K562 (cell line): Measurements from ENCODE around the gene HAUS7. TPM values are rescaled to one million over a fixed set of nuclear protein-coding genes. Genes with fewer than 3 reads are reported as not detected.

Experiments used
- ATAC-seq: fragments of 200-7000 bp; cut with Tn5 transposase; 3 replicates; pipeline ENCODE4 v1.9.1; 2020; ENCODE audit warnings: moderate library complexity
- BruUV-seq: library from RNA; stranded (reverse); fragments of 400-500 nt; replicated peaks from 2 replicates; lab custom pipeline; 2021; lab: Mats Ljungman, UMichigan
- CTCF ChIA-PET: fragments of 300-600 bp; formaldehyde crosslinking; extraction: SDS; loops from one replicate; lab custom pipeline; 2021; ENCODE audit warnings: low intra/inter-chr PET ratio; lab: Yijun Ruan, JAX
- POLR2A ChIA-PET: fragments of 300-600, 350-650 bp; sonication (Branson Sonifier 250); formaldehyde crosslinking; extraction: SDS; loops from one replicate; lab custom pipeline; 2021; ENCODE audit warnings: antibody characterized with exemption, inconsistent platforms; lab: Yijun Ruan, JAX
- DNase-seq, 4 experiments: peaks; one replicate each; pipeline versions ENCODE4 v3.0.0 to v3.0.0-alpha.2; 2011 to 2018; ENCODE audit warnings: low spot score in 3 of 4, mixed read lengths in 3 of 4; ENCODE audit errors: extremely low read depth in 1 of 4
- FAIRE-seq: peaks from 2 replicates; lab custom pipeline; 2011; peaks lifted over from hg19 to GRCh38; lab: Jason Lieb, UNC
- H2AFZ ChIP-seq: 2 replicates; pipeline ENCODE4 v1.6.0; 2011; ENCODE audit warnings: low read depth, low read length, control low read depth, inconsistent platforms
- H3K27ac ChIP-seq: fragments of 200-600 bp; 3 replicates; pipeline ENCODE4 v1.8.0; 2011; ENCODE audit warnings: low read depth, mild to moderate bottlenecking, control low read depth, inconsistent platforms, low read length, moderate library complexity, mixed read lengths; ENCODE audit errors: extremely low read depth
- H3K27me3 ChIP-seq, 2 experiments: fragments of 300-600 bp in 1 of 2; 2 replicates in 1 of 2; 3 replicates in 1 of 2; pipeline versions ENCODE4 v1.6.0 to v1.8.0; 2011; ENCODE audit warnings: inconsistent platforms in 2 of 2, low read length in 2 of 2, mild to moderate bottlenecking in 1 of 2, mixed read lengths in 1 of 2, moderate library complexity in 1 of 2; ENCODE audit not compliant: control insufficient read depth in 2 of 2, insufficient read depth in 2 of 2
- H3K36me3 ChIP-seq: fragments of 300-600 bp; 3 replicates; pipeline ENCODE4 v1.8.0; 2011; ENCODE audit warnings: mild to moderate bottlenecking, low read length, inconsistent platforms; ENCODE audit not compliant: control insufficient read depth, insufficient read depth
- H3K4me1 ChIP-seq, 2 experiments: fragments of 200-600 bp in 1 of 2; replicated peaks in 1 of 2; 2 replicates in 1 of 2; 3 replicates in 1 of 2; pipeline versions ENCODE4 v1.5.1 to v1.8.0; 2011; ENCODE audit warnings: inconsistent platforms in 2 of 2, low read length in 2 of 2, mild to moderate bottlenecking in 1 of 2, mixed read lengths in 1 of 2, moderate library complexity in 1 of 2; ENCODE audit not compliant: control insufficient read depth in 2 of 2, insufficient read depth in 2 of 2
- H3K4me2 ChIP-seq: 2 replicates; pipeline ENCODE4 v1.6.1; 2011; ENCODE audit warnings: low read length, control low read depth, inconsistent platforms, mixed read lengths; ENCODE audit not compliant: insufficient read depth
- H3K4me3 ChIP-seq: fragments of 200-600 bp; sonication (generic), shearing (Covaris generic); 2 replicates; pipeline ENCODE4 v1.5.1; 2016; ENCODE audit warnings: control low read depth, inconsistent platforms
- H3K79me2 ChIP-seq: fragments of 200-600 bp; 3 replicates; pipeline ENCODE4 v1.8.0; 2011; ENCODE audit warnings: low read length, inconsistent platforms; ENCODE audit not compliant: control insufficient read depth, insufficient read depth
- H3K9ac ChIP-seq, 2 experiments: 2 replicates each; pipeline versions ENCODE4 v1.6.0 to v1.6.1; 2011; ENCODE audit warnings: low read depth in 2 of 2, low read length in 2 of 2, control low read depth in 1 of 2, inconsistent platforms in 1 of 2, mild to moderate bottlenecking in 1 of 2, mixed read lengths in 1 of 2; ENCODE audit not compliant: insufficient read depth in 1 of 2
- H3K9me1 ChIP-seq: one replicate; pipeline ENCODE4 v1.6.0; 2011; ENCODE audit warnings: inconsistent platforms, mild to moderate bottlenecking, low read length, moderate library complexity; ENCODE audit not compliant: control insufficient read depth, insufficient read depth
- H3K9me3 ChIP-seq: replicated peaks from 2 replicates; pipeline ENCODE4 v1.5.1; 2011; ENCODE audit warnings: low read depth, low read length, inconsistent platforms; ENCODE audit not compliant: control insufficient read depth, insufficient read depth
- H4K20me1 ChIP-seq: replicated peaks from 2 replicates; pipeline ENCODE4 v1.6.1; 2011; ENCODE audit warnings: low read length, inconsistent platforms, mixed read lengths; ENCODE audit not compliant: control insufficient read depth, insufficient read depth
- BRF1 ChIP-seq: IDR thresholded peaks from 3 replicates; pipeline ENCODE4 v1.6.1; 2011; ENCODE audit warnings: borderline replicate concordance, mild to moderate bottlenecking; ENCODE audit not compliant: insufficient read length; ENCODE audit errors: extremely low read depth
- MAFG ChIP-seq: fragments of 450-650 bp; conservative IDR thresholded peaks from 2 replicates; pipeline ENCODE4 v1.6.1; 2016; ENCODE audit warnings: missing genetic modification characterization, missing compliant biosample characterization
- PML ChIP-seq: IDR thresholded peaks from 2 replicates; pipeline ENCODE4 v1.6.1; 2012; ENCODE audit warnings: low read length, inconsistent platforms
- SIN3A ChIP-seq, 2 experiments: fragments of 150-350 bp in 1 of 2; IDR thresholded peaks; 2 replicates each; pipeline ENCODE4 v1.6.1; 2011 to 2016; ENCODE audit warnings: borderline replicate concordance in 2 of 2, low read depth in 2 of 2, low read length in 2 of 2, mild to moderate bottlenecking in 2 of 2, moderate library complexity in 2 of 2; ENCODE audit not compliant: control insufficient read depth in 1 of 2
- TEAD1 ChIP-seq, 2 experiments: fragments of 450-650 bp in 1 of 2; sonication (generic) in 1 of 2; formaldehyde crosslinking; IDR thresholded peaks; 2 replicates each; pipeline versions ENCODE4 v1.4.0 to v1.8.0; 2020 to 2022; ENCODE audit warnings: mild to moderate bottlenecking in 2 of 2, missing genetic modification reagents in 1 of 2
- ZNF436 ChIP-seq: fragments of 250-450, 450-650 bp; sonication (Bioruptor Pico); formaldehyde crosslinking; IDR thresholded peaks from 2 replicates; pipeline ENCODE4 v1.7.0; 2020; ENCODE audit warnings: mild to moderate bottlenecking
- WGBS: fragments of 100-300 bp; shearing (Covaris generic); methylation state at CpG from one replicate; pipeline ENCODE4 v1.1.6; 2016; ENCODE audit warnings: low coverage, mixed read lengths; ENCODE audit not compliant: insufficient coverage; ENCODE audit errors: missing lambda C conversion rate; 5-methylcytosine and 5-hydroxymethylcytosine counted together
- in situ Hi-C: fragments of 300-500 bp; cut with MboI; formaldehyde crosslinking; loops from 4 replicates; pipeline ENCODE4 v1.15.0; 2018; ENCODE audit warnings: inconsistent platforms, mixed read lengths
- intact Hi-C: fragments of 100-400 bp; cut with micrococcal nuclease; formaldehyde crosslinking; loops from 2 replicates; pipeline ENCODE4 v1.14.2; 2022
- polyA plus RNA-seq, 8 experiments: library from polyadenylated mRNA; depleted of rRNA in 4 of 8; stranded (reverse) in 5 of 8; unstranded in 3 of 8; fragments of >200 nt; fragmentation: Nextera tagmentation in 2 of 8; fragmentation: Illumina TruSeq in 1 of 8; extraction: Ambion mirVana in 2 of 8; extraction: Trizol in 1 of 8; gene quantifications; 2 replicates each; pipeline versions ENCODE4 v1.2.1 to v1.2.3, GENCODE V29; 2011 to 2014; ENCODE audit warnings: inconsistent platforms in 1 of 8, missing spikeins in 1 of 8
- total RNA-seq, 7 experiments: library from RNA; depleted of rRNA in 6 of 7; stranded (reverse); fragments of >200 nt in 6 of 7; fragmentation: Illumina TruSeq in 2 of 7; extraction: Trizol in 2 of 7; gene quantifications; 2 replicates each; pipeline versions ENCODE4 v1.2.1 to v1.2.3, GENCODE V29; 2011 to 2021; ENCODE audit warnings: low replicate concordance in 1 of 7
- TF ChIP-seq, protein P1 (sequence below): sonication (generic); formaldehyde crosslinking; IDR thresholded peaks from 2 replicates; pipeline ENCODE4 v1.8.0; 2023; ENCODE audit warnings: missing genetic modification reagents, mild to moderate bottlenecking, borderline replicate concordance

HAUS7 gene
- total and polyA plus RNA-seq, 9 of the 15 experiments (the other 6 are each of a cell fraction or from before 2014, with no cell fraction given) = 10.0 to 94.9 (median 48.8) TPM

DNA sequence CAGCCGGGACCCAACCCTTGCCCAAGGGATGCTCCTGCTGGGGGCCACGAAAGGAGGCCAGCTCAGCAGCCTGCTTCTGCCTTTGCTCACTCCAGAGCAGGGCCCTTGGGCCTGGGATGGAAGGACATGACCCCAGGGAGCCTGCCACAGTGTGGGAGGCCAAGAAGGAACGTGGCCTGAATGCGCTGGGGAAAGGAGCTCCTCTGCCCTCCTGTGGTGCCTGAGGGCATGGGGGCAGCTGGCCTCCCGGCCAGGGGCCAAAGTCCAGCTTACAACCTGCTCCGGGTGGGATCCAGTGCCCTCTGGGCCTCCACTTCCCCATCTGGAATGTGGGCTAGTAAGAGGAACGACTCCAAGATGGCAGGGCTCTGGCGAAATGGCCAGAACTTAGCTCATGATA is 45.1 kb upstream of the HAUS7 start (continued):
- no peak for TF ChIP-seq ZNF436 (CRISPR knock-in tag)
- no peak for TF ChIP-seq BRF1
- no peak for TF ChIP-seq TEAD1 (CRISPR knock-in tag; IDR thresholded peaks at IDR 0.05)
- no peak for TF ChIP-seq MAFG
- TF ChIP-seq, protein P1, sequence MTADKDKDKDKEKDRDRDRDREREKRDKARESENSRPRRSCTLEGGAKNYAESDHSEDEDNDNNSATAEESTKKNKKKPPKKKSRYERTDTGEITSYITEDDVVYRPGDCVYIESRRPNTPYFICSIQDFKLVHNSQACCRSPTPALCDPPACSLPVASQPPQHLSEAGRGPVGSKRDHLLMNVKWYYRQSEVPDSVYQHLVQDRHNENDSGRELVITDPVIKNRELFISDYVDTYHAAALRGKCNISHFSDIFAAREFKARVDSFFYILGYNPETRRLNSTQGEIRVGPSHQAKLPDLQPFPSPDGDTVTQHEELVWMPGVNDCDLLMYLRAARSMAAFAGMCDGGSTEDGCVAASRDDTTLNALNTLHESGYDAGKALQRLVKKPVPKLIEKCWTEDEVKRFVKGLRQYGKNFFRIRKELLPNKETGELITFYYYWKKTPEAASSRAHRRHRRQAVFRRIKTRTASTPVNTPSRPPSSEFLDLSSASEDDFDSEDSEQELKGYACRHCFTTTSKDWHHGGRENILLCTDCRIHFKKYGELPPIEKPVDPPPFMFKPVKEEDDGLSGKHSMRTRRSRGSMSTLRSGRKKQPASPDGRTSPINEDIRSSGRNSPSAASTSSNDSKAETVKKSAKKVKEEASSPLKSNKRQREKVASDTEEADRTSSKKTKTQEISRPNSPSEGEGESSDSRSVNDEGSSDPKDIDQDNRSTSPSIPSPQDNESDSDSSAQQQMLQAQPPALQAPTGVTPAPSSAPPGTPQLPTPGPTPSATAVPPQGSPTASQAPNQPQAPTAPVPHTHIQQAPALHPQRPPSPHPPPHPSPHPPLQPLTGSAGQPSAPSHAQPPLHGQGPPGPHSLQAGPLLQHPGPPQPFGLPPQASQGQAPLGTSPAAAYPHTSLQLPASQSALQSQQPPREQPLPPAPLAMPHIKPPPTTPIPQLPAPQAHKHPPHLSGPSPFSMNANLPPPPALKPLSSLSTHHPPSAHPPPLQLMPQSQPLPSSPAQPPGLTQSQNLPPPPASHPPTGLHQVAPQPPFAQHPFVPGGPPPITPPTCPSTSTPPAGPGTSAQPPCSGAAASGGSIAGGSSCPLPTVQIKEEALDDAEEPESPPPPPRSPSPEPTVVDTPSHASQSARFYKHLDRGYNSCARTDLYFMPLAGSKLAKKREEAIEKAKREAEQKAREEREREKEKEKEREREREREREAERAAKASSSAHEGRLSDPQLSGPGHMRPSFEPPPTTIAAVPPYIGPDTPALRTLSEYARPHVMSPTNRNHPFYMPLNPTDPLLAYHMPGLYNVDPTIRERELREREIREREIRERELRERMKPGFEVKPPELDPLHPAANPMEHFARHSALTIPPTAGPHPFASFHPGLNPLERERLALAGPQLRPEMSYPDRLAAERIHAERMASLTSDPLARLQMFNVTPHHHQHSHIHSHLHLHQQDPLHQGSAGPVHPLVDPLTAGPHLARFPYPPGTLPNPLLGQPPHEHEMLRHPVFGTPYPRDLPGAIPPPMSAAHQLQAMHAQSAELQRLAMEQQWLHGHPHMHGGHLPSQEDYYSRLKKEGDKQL = no peak

DNA sequence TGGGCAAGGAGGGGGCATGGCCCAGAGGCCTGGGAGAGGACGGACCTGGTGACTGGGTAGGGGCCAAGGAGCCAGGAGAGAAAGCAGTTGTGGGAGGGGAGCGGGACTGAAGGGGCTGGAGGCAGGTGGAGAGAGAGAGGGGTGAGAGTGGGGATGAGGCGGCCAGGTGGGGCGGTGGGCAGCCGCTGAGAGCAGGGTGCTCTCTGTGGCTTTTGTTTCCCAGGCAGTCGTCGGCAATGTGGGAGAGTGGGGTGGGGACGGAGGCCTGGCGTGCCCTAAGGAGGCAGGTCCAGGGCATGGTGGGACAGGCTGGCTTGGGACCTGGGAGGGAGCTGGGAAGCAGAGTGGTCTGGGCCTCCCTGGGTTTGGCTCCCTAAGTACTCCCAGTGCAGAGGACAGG is 43.9 kb upstream of the HAUS7 start:
- H3K27ac ChIP-seq = no peak overlapping the region
- intact Hi-C loops = no loop called here
- no peaks in the 10 kb centered on the region for H3K9me1 ChIP-seq
- DNase-seq (no peak), ATAC-seq (no peak), FAIRE-seq (no peak)
- H3K9me3 ChIP-seq = no peaks in the 10 kb centered on the region
- H3K9ac ChIP-seq = no peak overlapping the region
- no peak for TF ChIP-seq PML
- no peak for TF ChIP-seq SIN3A (IDR thresholded peaks at IDR 0.05; ENCODE audit: borderline replicate concordance in 2 of 2, control insufficient read depth in 1 of 2, low read depth in 2 of 2, low read length in 2 of 2)
- in situ Hi-C loops = no loop called here
- no peaks in the 10 kb centered on the region for H3K36me3 ChIP-seq
- no CpG with 5 or more reads among the region's 9 CpGs for WGBS
- no peak overlapping the region for H3K4me3 ChIP-seq
- ChIA-PET POLR2A (no interaction called here), CTCF (no interaction called here)
- no peak overlapping the region for H3K4me2 ChIP-seq
- H2AFZ ChIP-seq = no peak overlapping the region
- no peaks in the 10 kb centered on the region for H3K79me2 ChIP-seq
- no peaks in the 10 kb centered on the region for H4K20me1 ChIP-seq
- H3K27me3 ChIP-seq = peaks cover 0 to 33% of the 10 kb centered on the region in 2 experiments; a peak in 3 of 5 replicates
- no peaks in the 10 kb centered on the region for H3K4me1 ChIP-seq
- no TSS peak for BruUV-seq
